ENCODE measurements around the gene USP3. TPM values are rescaled to one million over a fixed set of nuclear protein-coding genes. Genes with fewer than 3 reads are reported as not detected.

The USP3 gene
- total and polyA plus RNA-seq, 2 experiments from 2014 or later, result 20.2 to 26.0 TPM

- H3K9me3 ChIP-seq (ENCODE audit: low read depth), result no peaks in the 10 kb centered on the region
- no peak for TF ChIP-seq CTCF (IDR thresholded peaks at IDR 0.05; ENCODE audit: low read depth, low read length)
- H3K4me3 ChIP-seq, result no peak overlapping the region
- no peak for DNase-seq (ENCODE audit: low read depth in 1 of 2, low spot score in 1 of 2)
- H3K27ac ChIP-seq, result no peak overlapping the region
- no peaks in the 10 kb centered on the region for H3K36me3 ChIP-seq
- H3K4me1 ChIP-seq (ENCODE audit: low read depth), result no peaks in the 10 kb centered on the region
- H3K27me3 ChIP-seq, result no peaks in the 10 kb centered on the region
Measured at GRCh38 chr15:63564093-63564492, 59.7 kb downstream of the USP3 start.

GRCh38 chr15:63565536-63566186 lies 61.3 kb downstream of the USP3 start:
- no peak for TF ChIP-seq CTCF (IDR thresholded peaks at IDR 0.05; ENCODE audit: low read depth, low read length)
- Histone ChIP-seq H3K27me3 (no peaks in the 10 kb centered on the region), H3K27ac (no peak overlapping the region), H3K9me3 (ENCODE audit: low read depth) (no peaks in the 10 kb centered on the region), H3K4me3 (no peak overlapping the region), H3K36me3 (no peaks in the 10 kb centered on the region), H3K4me1 (ENCODE audit: low read depth) (no peaks in the 10 kb centered on the region)
- no peak for DNase-seq (ENCODE audit: low read depth in 1 of 2, low spot score in 1 of 2)

GRCh38 chr15:63572749-63573464 lies 68.5 kb downstream of the USP3 start:
- H3K27me3 ChIP-seq, result no peaks in the 10 kb centered on the region
- H3K4me1 ChIP-seq (ENCODE audit: low read depth), result peaks cover 27% of the 10 kb centered on the region
- TF ChIP-seq CTCF (IDR thresholded peaks at IDR 0.05; ENCODE audit: low read depth, low read length), result no peak
- no peaks in the 10 kb centered on the region for H3K36me3 ChIP-seq
- peak in 1 of 2 donors; percentile 19 for DNase-seq (ENCODE audit: low read depth in 1 of 2, low spot score in 1 of 2)
- H3K4me3 ChIP-seq, result no peak overlapping the region
- no peaks in the 10 kb centered on the region for H3K9me3 ChIP-seq (ENCODE audit: low read depth)
- H3K27ac ChIP-seq, result peak overlapping the region; percentile 10

GRCh38 chr15:63573533-63573932 lies 69.1 kb downstream of the USP3 start:
- Histone ChIP-seq H3K36me3 (no peaks in the 10 kb centered on the region), H3K27ac (peak overlapping the region; percentile 10), H3K9me3 (ENCODE audit: low read depth) (no peaks in the 10 kb centered on the region), H3K4me3 (no peak overlapping the region), H3K27me3 (no peaks in the 10 kb centered on the region), H3K4me1 (ENCODE audit: low read depth) (peaks cover 27% of the 10 kb centered on the region)
- no peak for TF ChIP-seq CTCF (IDR thresholded peaks at IDR 0.05; ENCODE audit: low read depth, low read length)
- no peak for DNase-seq (ENCODE audit: low read depth in 1 of 2, low spot score in 1 of 2)

GRCh38 chr15:63575312-63575711 lies 70.9 kb downstream of the USP3 start:
- no peak overlapping the region for H3K27ac ChIP-seq
- DNase-seq (ENCODE audit: low read depth in 1 of 2, low spot score in 1 of 2), result no peak
- no peaks in the 10 kb centered on the region for H3K36me3 ChIP-seq
- no peak for TF ChIP-seq CTCF (IDR thresholded peaks at IDR 0.05; ENCODE audit: low read depth, low read length)
- H3K27me3 ChIP-seq, result no peaks in the 10 kb centered on the region
- no peaks in the 10 kb centered on the region for H3K9me3 ChIP-seq (ENCODE audit: low read depth)
- H3K4me3 ChIP-seq, result no peak overlapping the region
- peaks cover 27% of the 10 kb centered on the region for H3K4me1 ChIP-seq (ENCODE audit: low read depth)

Measured in cardiac muscle cell (in vitro differentiated cells and primary cell).